Glomerular visceral epithelial cell (primary cell): ENCODE results near the gene BBS12.

ENCODE experiments used
- DNase-seq: peaks from one replicate; pipeline ENCODE4 v3.0.0-alpha.2; 2016; ENCODE audit errors: extremely low spot score

Gene BBS12

GRCh38 chr4:122715221-122715620, 17.3 kb upstream of the BBS12 start:
- DNase-seq, result no peak

DNA sequence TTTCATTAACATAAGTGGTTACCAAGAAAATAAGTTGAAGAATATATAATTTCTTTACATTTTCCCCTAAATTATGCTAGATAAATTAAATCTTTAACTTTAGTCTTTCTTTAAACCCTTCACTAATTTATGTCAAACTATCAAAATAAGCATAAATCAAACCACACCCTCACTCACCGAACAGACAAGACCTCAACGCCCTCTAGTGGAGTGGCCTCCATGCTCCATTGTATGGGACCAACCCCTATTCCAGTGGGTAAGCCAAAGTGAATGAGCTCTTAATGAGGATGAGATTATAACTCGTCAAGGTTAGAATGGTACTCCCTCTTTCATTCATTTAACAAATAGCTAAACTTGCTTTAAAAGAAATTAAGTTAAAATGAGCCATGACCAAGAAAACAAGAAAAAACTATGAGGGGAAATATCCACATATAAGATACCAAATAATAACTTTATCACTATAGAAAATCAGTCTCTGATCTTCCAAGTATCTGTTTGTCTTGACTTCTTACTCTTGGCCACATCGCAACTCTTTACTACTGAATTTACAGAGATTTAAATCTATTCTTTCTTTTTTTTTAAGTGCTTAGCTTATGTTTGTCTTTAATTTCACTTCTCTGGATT, 15.6 kb upstream of the BBS12 start:
- peak; percentile 66 for DNase-seq

DNA sequence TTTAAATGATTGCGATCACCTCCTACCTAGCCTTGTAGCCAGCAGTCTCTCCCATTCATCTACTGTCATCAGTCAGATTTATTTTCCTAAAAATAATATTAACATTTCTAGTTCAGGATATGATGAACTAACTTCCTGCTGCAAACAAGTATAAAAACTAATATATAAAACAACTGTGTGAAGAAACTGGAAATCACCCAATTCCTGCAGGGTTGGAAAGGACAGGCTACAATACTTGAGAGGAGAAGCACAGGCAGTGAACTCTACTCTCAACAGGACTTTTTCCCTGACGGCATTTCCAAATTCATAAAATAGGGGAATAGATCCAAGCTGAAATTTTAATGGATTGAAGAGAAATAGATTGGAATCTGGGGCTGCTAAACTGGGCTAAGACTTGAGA, 14.2 kb upstream of the BBS12 start:
- DNase-seq, result no peak

GRCh38 chr4:122722256-122722655, 10.2 kb upstream of the BBS12 start:
- no peak for DNase-seq

DNA sequence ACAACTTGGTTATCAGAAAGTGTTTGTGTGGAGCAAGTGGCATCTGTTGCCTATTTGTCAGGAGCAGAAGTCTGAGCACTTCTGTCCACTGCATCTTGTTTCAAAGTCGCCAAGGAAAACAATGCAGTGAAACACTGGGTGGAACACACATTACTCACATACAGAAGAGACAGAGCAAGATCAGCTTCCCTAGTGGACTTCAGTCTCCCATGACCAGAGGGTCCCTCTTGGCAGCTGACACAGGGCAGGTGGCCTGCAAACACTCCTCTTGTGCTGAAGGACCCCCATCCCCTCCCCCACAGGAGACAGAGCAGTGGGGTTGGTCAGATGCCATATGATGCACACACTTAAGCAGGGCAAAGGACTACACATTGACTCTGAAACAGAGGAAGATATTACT, 3.6 kb upstream of the BBS12 start:
- DNase-seq, result no peak

- DNase-seq, result no peak
Observed at GRCh38 chr4:122731676-122732075, 828 bp upstream of the BBS12 start.

DNA sequence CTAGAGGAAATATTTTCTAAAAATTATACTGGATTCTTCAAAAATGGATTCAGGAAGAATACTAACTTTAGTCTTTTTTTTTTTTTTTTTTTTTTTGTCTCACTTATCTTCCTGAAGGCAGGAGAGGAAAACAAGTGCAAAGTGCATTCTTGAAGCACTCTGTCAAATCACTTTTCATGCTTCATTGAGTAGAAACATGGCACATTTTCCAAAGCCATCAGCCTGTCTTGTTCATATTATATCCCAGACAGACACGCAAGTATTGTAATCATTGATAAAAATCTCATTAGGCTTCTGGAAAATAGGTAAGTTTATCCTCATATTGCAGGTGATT, 1.2 kb downstream of the BBS12 start:
- peak; percentile 68 for DNase-seq

GRCh38 chr4:122739174-122739573, 6.7 kb downstream of the BBS12 start:
- peak; percentile 17 for DNase-seq

DNA sequence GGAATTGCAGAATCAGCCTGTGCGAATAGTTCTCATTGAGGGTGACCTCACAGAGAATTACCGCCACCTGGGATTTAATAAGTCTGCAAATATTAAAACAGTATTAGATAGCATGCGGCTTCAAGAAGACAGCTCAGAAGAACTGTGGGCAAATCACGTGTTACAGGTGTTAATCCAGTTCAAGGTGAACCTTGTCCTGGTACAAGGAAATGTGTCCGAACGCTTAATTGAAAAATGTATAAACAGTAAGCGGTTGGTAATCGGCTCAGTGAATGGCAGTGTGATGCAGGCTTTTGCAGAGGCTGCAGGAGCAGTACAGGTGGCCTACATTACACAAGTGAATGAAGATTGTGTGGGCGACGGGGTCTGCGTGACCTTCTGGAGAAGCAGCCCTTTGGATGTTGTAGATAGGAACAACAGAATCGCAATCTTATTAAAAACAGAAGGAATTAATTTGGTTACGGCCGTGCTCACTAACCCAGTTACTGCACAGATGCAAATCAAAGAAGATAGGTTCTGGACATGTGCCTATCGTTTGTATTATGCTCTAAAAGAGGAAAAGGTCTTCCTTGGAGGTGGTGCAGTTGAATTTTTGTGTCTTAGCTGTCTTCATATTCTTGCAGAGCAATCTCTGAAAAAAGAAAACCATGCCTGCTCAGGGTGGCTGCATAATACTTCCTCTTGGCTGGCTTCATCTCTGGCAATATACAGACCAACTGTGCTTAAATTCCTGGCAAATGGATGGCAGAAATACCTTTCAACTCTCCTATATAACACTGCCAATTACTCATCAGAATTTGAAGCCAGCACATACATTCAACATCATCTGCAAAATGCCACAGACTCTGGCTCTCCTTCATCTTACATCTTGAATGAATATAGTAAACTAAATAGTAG, 10.7 kb downstream of the BBS12 start:
- DNase-seq, result no peak

DNA sequence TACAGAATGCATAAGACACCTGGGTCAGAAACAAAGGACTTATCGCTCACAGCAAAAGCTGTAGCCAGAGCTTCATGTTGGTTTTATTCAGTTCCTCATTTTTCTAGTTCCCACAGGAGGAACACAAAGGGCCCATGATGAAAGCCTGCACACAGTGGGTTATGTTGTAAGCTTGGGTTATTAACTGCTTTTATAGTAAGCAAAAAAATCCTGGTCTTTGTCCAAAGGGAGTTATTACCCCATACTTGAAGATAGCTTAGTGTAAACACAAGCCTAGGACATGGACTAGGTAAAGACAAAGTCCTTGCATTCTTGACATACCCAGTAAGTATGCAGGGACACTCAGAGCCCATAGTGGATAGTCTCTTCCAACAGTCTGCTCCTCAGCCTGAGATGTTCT, 11.7 kb downstream of the BBS12 start:
- no peak for DNase-seq

DNA sequence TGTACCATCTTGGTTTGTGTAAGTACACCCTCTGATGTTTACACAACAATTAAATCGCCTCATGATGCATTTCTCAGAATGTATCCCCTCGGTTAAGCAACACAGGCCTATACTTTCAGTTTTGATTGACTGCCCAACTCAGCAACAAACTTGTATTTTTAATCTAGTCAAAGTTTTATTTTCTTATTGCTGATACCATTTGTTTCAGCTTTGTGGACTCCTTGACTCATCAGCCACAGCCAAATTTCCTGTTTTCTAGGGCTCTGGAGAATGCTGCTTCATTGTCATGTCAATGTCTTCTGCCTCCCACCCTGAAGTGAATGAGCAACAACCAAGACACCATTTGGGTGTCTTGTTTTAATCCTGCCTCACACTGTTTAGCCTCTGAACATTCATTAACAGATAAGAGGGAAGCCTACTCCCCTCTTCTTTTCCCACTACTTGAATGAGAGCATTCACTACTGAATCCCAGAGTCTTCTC, 14.0 kb downstream of the BBS12 start:
- no peak for DNase-seq

DNA sequence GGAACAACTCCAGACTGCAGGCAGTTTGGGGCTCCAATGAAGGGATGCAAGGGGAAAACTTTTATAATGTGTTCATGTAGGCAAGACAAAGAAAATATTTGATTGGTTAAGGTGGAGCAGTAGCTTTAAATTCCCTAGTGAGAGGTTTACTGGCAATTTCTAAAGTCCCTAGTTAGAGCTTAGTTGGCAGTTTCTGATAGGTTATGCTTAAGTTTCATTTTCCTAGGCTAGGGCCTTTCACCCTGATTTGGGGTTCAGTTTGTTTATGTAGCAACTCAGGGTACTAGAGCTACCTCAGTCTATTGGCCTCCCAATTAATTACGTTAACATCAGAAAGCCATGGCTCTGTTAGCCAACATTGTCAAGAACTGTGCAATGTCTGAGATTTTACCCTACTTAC, 14.6 kb downstream of the BBS12 start:
- no peak for DNase-seq

GRCh38 chr4:122747883-122748282, 15.4 kb downstream of the BBS12 start:
- no peak for DNase-seq

- DNase-seq, result no peak
Observed at GRCh38 chr4:122749704-122750454, 17.4 kb downstream of the BBS12 start.

- no peak for DNase-seq
Observed at GRCh38 chr4:122755675-122756074, 23.2 kb downstream of the BBS12 start.

GRCh38 chr4:122758033-122758432, 25.5 kb downstream of the BBS12 start:
- DNase-seq, result peak; percentile 63

DNA sequence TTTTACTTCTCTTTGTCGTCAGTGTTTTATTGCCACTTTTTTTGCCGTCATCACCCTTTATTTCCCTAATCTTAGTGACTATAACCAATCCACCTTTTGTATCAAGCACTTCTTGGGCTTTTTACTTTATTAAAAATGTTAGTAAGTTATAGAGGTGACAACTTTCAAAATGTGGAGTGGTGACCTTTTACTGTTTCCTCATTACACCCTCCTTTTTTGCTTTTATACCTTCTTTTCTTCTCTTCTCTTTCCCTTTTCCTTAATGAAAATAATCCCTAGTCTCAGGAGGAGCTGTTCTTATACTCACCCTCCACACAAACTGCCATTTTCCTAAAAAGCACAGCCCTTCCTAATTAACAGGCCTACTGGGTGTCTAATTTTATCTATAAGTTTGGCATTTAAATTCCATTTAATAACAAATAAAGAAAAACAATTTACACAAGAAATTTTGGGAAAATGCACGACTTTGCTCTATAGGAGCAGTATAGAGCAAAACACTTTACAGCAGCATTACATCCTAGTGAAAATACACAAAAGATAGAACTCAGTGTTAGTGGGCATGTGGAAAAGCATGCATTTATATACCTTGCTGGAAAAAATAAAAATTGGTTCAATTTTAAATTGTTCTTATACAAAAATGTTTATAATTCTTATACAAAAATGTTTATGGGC, 27.3 kb downstream of the BBS12 start:
- DNase-seq, result no peak

DNA sequence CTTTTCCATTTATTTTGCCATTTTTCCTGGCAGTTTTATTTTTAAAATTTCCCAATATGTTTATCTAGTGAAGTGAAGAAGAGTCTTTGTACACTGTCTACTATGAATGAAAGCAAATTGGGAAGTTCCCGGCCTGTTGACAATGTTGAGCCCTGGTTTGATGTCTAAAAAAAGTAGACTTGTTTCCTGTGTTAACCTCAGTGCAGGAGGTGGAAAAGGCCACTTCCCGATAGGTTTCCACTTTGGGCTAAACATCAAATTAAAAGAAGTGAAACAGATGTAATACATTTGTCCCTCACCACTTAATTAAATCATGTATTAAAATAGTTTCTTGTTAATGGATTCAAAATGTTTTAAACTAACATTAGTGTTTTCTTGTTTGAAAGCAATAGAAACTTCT, 30.0 kb downstream of the BBS12 start:
- no peak for DNase-seq

DNA sequence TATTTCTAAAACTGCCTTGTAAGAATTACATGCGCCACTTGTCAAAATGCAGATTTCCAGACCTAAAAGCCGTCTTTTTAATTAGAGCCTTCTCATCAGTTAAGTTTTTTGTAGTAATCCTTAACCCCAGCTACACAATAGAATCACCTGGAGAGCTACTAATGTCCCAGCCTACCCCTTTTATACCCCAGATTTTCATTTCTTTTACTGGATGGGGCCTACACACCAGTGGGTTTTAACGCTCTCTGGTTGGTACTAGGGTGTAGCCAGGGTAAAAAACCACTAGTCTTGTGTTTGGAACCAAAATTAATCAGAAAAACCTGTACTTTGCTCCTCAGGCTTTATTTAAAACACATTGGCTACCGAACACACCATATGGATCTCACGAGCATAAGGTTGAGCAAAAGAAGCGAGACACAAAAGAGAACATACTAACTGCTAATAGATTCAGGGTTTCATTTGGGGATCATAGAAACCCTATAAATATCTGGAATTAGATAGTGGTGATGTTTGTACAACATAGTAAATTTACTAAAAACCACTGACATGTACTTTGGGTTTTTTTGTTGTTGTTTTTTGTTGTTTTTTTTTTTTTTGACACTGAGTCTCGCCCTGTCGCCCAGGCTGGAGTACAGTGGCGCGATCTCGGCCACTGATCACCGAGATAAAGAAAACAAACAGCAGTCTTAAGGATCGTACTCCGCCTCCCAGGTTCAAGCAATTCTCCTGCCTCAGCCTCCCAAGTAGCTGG, 30.6 kb downstream of the BBS12 start:
- no peak for DNase-seq

DNA sequence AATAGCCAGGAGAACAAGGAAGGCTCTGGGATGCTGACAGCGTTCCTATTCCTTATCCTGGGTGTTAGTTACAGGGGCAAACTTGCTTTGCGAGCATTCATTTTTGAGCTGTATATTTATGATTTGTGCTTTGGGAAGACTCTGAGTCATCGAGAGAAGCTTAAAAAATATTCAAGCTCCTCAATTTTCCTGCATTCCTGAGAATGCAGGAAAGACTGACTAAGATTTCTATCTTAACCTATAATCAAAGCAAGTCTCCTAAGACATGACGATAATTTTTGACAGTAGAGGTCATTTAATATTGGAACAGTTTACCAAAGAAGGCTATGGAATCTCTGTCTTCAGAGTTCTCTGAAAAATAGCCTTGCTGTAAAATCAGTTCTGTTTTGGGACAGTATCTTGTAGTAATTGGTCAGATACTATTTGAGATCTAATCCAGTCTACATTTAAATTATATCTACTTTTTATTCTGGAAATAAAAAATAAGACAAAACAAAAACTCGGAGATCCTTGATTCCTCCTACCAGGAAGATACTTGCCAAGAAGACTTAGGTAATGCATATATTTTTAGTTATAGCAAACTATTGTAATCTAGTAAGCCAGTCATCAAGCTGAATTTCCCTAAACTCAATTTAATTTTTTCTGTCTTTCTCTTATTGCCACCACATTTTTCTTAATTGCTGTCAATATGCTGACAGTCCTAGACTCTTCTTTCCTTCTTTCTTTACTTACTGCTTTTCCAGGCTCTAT, 31.7 kb downstream of the BBS12 start:
- DNase-seq, result peak; percentile 41

- DNase-seq, result peak; percentile 51
Observed at GRCh38 chr4:122764821-122765215, 32.3 kb downstream of the BBS12 start.
